ENCODE data around the gene SLIT3. TPM values are rescaled to one million over a fixed set of nuclear protein-coding genes. Genes with fewer than 3 reads are reported as not detected.

Gene SLIT3
- total RNA-seq, 3 donors from 2014 or later = 30.7 to 103 (median 54.1) TPM

DNA sequence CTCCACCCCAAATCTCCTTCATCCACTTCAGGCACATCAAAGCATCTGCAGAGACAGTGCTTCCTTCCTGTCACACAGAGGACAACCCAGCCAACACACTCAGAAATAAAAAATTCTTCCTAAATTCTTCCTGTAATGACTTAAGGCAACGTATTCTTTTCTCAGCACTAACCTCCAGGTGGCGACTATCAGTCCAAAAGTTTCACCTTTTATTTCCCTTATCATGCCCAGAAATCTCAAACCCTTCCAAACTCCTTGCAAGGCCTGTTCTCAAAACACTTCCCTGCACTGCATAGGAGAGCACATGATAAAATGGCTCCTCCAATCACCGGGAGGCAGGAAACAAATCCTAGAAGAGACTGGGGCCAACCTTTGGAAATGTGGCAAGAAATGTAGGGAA lies 35.1 kb downstream of the SLIT3 start:
- Histone ChIP-seq H3K9me3 (no peaks in the 10 kb centered on the region), H3K27ac (no peak overlapping the region), H3K27me3 (no peaks in the 10 kb centered on the region), H3K4me3 (no peak overlapping the region), H3K4me1 (peaks cover 0 to 2% of the 10 kb centered on the region in 2 donors), H3K36me3 (no peaks in the 10 kb centered on the region)
- no peak for DNase-seq (ENCODE audit: low spot score in 2 of 2)
- TF ChIP-seq POLR2AphosphoS5 (IDR thresholded peaks at IDR 0.05) (no peak), POLR2A (IDR thresholded peaks at IDR 0.05) (no peak)
- TF ChIP-seq, protein P1, sequence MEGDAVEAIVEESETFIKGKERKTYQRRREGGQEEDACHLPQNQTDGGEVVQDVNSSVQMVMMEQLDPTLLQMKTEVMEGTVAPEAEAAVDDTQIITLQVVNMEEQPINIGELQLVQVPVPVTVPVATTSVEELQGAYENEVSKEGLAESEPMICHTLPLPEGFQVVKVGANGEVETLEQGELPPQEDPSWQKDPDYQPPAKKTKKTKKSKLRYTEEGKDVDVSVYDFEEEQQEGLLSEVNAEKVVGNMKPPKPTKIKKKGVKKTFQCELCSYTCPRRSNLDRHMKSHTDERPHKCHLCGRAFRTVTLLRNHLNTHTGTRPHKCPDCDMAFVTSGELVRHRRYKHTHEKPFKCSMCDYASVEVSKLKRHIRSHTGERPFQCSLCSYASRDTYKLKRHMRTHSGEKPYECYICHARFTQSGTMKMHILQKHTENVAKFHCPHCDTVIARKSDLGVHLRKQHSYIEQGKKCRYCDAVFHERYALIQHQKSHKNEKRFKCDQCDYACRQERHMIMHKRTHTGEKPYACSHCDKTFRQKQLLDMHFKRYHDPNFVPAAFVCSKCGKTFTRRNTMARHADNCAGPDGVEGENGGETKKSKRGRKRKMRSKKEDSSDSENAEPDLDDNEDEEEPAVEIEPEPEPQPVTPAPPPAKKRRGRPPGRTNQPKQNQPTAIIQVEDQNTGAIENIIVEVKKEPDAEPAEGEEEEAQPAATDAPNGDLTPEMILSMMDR (IDR thresholded peaks at IDR 0.05) = no peak
- intact Hi-C loops (cut with DNase I; ENCODE audit: low total_unique reads) = no loop called here

DNA sequence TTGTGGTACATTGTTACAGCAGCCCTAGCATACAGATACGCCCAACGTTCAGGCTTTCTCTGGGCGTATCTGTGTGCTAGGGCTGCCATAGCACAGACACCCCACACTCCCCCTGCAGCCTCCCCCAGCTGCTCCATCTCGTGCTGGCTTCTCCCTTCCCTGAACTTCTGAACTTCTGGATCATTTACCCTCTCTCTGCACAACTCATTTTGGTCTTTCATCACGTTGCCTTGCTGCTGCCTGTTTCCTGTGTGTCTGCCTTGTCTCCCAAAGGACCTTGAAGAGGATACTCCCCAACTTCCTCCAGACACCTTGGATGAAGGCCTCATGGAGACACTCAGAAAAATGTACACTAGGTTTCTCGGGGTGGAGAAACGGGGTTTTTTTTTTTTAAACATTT lies 37.3 kb downstream of the SLIT3 start:
- TF ChIP-seq, protein P1 (IDR thresholded peaks at IDR 0.05) = no peak
- TF ChIP-seq POLR2AphosphoS5 (IDR thresholded peaks at IDR 0.05) = no peak
- no peaks in the 10 kb centered on the region for H3K9me3 ChIP-seq
- H3K4me3 ChIP-seq = no peak overlapping the region
- no peaks in the 10 kb centered on the region for H3K36me3 ChIP-seq
- H3K4me1 ChIP-seq = no peaks in the 10 kb centered on the region
- H3K27me3 ChIP-seq = no peaks in the 10 kb centered on the region
- no peak for DNase-seq (ENCODE audit: low spot score in 2 of 2)
- H3K27ac ChIP-seq = no peak overlapping the region
- intact Hi-C loops (cut with DNase I; ENCODE audit: low total_unique reads) = no loop called here

GRCh38 chr5:169260896-169261569 lies 39.9 kb downstream of the SLIT3 start:
- intact Hi-C loops (cut with DNase I; ENCODE audit: low total_unique reads) = no loop called here
- H3K4me3 ChIP-seq = no peak overlapping the region
- no peak for DNase-seq (ENCODE audit: low spot score in 2 of 2)
- no peaks in the 10 kb centered on the region for H3K4me1 ChIP-seq
- no peak for TF ChIP-seq POLR2A (IDR thresholded peaks at IDR 0.05)
- TF ChIP-seq, protein P1 (IDR thresholded peaks at IDR 0.05) = no peak
- no peak for TF ChIP-seq POLR2AphosphoS5 (IDR thresholded peaks at IDR 0.05)
- H3K27ac ChIP-seq = no peak overlapping the region
- H3K36me3 ChIP-seq = no peaks in the 10 kb centered on the region
- no peaks in the 10 kb centered on the region for H3K27me3 ChIP-seq
- H3K9me3 ChIP-seq = no peaks in the 10 kb centered on the region

GRCh38 chr5:169258372-169259000 lies 42.5 kb downstream of the SLIT3 start:
- Histone ChIP-seq H3K27me3 (no peaks in the 10 kb centered on the region), H3K4me3 (no peak overlapping the region), H3K36me3 (no peaks in the 10 kb centered on the region), H3K9me3 (no peaks in the 10 kb centered on the region), H3K27ac (peak overlapping the region in 1 of 2 donors; percentile 2), H3K4me1 (no peaks in the 10 kb centered on the region)
- TF ChIP-seq POLR2A (IDR thresholded peaks at IDR 0.05) (no peak), POLR2AphosphoS5 (IDR thresholded peaks at IDR 0.05) (no peak)
- TF ChIP-seq, protein P1 (IDR thresholded peaks at IDR 0.05) = no peak
- DNase-seq (ENCODE audit: low spot score in 2 of 2) = no peak
- intact Hi-C loops (cut with DNase I; ENCODE audit: low total_unique reads) = no loop called here

DNA sequence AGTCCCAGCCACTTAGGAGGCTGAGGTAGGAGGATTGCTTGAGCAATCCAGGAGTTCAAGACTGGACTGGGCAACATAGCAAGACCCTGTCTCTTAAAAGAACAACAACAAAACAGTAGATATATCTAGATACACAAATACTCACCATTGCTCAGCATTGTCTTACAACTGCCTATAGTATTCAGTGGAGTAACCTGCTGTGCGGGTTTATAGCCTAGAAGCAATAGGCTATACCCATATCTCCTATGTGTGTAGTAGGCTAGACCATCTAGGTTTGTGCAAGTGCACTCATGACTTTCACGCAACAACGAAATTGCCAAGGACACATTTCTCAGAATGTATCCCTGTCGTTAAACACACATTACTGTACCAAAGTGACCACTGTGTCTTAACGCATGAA lies 44.7 kb downstream of the SLIT3 start:
- Histone ChIP-seq H3K4me3 (no peak overlapping the region), H3K9me3 (no peaks in the 10 kb centered on the region), H3K27ac (no peak overlapping the region), H3K36me3 (no peaks in the 10 kb centered on the region), H3K27me3 (no peaks in the 10 kb centered on the region), H3K4me1 (no peaks in the 10 kb centered on the region)
- intact Hi-C loops (cut with DNase I; ENCODE audit: low total_unique reads) = no loop called here
- no peak for DNase-seq (ENCODE audit: low spot score in 2 of 2)
- TF ChIP-seq, protein P1 (IDR thresholded peaks at IDR 0.05) = no peak
- TF ChIP-seq POLR2A (IDR thresholded peaks at IDR 0.05) (no peak), POLR2AphosphoS5 (IDR thresholded peaks at IDR 0.05) (no peak)

All from breast epithelium (tissue), 4 donors.